Body of pancreas (tissue), 4 donors: ENCODE data around the gene ABHD5.
A peak's percentile ranks its signal among the peaks of the same experiment; 100 is the strongest.

Experiments
- POLR2A ChIP-seq, 3 donors: fragments of 450-650 bp; IDR thresholded peaks; one replicate each; pipeline ENCODE4 v1.6.1; 2016; ENCODE audit warnings: antibody characterized with exemption in 3 of 3, mild to moderate bottlenecking in 2 of 3
- TF ChIP-seq, protein P1 (sequence below), 7 experiments: fragments of 450-650 bp in 4 of 7; fragments of 200-600 bp in 3 of 7; sonication (generic) in 3 of 7; IDR thresholded peaks; one replicate each; pipeline ENCODE4 v1.5.1; 2016 to 2019; ENCODE audit warnings: antibody characterized with exemption in 7 of 7

DNA sequence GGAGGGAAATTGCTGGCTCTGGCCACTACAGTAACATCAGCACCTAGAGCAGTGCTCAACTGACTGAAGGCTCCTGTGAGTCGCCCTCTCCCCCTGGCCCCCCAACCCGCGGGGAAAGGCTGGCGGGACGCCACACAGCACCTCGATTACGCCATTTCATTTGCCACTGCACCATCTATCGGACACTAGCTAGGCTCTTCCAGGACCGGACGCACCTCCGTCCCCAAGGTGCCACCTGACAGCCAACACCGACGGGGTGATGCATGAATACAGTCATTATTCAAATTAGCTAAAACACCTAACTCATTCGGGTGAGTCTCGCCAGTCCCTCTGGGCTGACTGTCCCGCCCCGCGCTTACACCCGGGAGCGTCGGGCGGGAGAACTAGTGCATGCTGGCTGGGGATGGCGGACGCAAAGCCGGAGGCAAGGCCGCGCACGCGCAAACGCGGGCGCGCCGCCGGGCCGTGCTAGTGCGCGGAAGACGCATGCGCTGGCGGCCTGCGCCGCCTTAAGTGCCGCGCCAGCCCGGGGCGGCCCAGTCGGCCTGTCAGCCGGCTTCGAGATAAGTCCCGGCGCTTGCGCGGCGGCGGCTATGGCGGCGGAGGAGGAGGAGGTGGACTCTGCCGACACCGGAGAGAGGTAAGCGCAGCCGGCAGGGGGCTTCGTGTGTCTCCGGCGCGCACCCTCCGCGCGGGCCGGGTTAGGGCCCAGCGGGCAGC is at the start of gene ABHD5:
- TF ChIP-seq, protein P1, sequence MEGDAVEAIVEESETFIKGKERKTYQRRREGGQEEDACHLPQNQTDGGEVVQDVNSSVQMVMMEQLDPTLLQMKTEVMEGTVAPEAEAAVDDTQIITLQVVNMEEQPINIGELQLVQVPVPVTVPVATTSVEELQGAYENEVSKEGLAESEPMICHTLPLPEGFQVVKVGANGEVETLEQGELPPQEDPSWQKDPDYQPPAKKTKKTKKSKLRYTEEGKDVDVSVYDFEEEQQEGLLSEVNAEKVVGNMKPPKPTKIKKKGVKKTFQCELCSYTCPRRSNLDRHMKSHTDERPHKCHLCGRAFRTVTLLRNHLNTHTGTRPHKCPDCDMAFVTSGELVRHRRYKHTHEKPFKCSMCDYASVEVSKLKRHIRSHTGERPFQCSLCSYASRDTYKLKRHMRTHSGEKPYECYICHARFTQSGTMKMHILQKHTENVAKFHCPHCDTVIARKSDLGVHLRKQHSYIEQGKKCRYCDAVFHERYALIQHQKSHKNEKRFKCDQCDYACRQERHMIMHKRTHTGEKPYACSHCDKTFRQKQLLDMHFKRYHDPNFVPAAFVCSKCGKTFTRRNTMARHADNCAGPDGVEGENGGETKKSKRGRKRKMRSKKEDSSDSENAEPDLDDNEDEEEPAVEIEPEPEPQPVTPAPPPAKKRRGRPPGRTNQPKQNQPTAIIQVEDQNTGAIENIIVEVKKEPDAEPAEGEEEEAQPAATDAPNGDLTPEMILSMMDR (IDR thresholded peaks at IDR 0.05) = peak in 4 of 7 experiments; percentile 26 to 32 (median 28)
- TF ChIP-seq POLR2A (IDR thresholded peaks at IDR 0.05) = peak; percentile 100
